NCI-H2029 treated with DMSO at 0.1 percent for 48 hours (cell line): ENCODE measurements around the gene TMEM91.
"Not testable (repeated sequence)": the region's sequence is repeated elsewhere in the genome, so short reads cannot be mapped to it uniquely, and the experiment has no call there.

Experiments used
- DNase-seq: peaks from one replicate; lab custom pipeline; 2025; lab: John Stamatoyannopoulos, UW

The TMEM91 gene

GRCh38 chr19:41376241-41376997, at the start of gene TMEM91:
Gene TMEM91 (plus strand): TSS chr19:41376533. CDS start chr19:41378310, 1,777 bp downstream.
- DNase-seq = peak; percentile 21

GRCh38 chr19:41327076-41327575, 49.2 kb upstream of the TMEM91 start:
- DNase-seq = no peak

- no peak for DNase-seq
These were observed 48.7 kb upstream of the TMEM91 start for GRCh38 chr19:41327576-41328156.

DNA sequence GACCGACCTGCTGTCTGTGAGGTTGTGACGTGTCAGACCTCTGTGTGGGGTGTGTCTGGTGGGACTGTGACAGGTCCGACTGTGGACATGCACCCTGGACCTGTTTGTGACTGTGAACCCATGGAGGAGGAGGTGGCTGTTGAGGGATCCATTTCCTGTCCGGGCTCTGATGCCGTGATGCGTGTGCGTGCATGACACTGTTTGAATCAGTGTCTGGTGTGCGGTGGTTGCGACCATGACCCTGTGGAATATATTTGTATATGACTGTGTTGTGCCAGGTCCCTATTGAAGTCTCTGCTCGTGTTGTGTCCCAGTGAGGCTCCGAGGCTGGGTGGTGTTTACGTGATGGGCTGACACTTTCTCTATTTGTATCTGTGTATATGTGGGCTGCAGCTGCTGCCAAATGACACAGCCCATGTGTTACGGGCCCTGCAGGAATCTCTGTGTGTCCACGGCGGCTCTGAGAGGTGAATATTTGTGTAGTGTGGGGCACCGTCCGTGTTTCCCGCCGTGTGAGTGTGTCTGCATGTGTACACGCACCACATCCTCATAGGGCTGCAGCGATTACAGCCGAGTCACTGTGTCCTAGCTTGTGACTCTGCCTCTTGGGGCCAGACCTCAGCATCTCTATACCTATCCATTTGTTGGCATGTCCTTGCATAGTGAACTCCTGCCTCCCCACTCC, 48.0 kb upstream of the TMEM91 start:
- DNase-seq = no peak

GRCh38 chr19:41328842-41329225, 47.5 kb upstream of the TMEM91 start:
- no peak for DNase-seq

GRCh38 chr19:41330481-41330880, 45.9 kb upstream of the TMEM91 start:
- DNase-seq = no peak

DNA sequence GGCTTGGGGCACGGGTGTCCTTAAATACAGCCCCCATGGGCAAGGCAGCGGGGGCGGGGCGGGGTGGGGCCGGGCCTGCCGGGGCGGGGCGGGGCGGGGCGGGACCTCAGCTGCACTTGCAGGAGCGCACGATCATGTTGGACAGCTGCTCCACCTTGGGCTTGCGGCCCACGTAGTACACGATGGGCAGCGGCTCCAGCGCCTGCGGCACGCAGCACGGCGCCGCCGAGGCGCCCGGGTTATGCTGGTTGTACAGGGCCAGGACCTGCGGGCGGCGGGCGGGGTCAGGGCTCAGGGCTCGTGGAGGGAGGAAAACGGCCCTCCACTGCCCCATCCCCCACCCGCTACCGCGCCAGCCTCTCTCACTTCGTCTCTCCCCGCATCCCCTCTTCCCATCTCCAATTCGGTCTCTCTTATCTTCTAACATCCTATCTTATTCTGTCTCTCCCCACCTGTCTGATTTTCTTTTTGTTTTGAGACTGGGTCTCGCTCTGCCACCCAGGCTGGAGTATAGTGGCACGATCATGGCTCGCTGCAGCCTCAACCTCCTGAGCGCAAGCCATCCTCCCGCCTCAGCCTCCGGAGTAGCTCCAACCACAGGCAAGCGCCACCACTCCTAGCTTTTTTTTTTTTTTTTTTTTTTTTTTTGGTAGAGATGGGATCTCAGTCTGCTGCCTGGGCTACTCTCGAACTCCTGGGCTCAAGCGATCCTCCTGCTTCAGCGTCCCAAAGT, 45.2 kb upstream of the TMEM91 start:
- no peak for DNase-seq

DNA sequence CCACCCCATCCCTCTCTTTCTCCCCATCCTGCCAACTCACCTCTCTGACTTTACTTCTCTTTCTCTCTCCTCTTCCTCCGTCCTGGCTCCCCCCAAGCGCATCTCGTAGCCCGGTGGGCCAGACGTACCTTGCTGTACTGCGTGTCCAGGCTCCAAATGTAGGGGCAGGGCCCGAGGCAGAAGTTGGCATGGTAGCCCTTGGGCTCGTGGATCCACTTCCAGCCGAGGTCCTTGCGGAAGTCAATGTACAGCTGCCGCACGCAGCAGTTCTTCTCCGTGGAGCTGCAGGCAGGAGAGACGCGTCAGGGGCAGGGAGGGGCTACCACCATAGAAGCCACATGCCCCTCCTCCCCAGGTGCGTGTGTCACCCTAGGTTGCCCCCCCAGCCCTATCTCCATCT, 44.3 kb upstream of the TMEM91 start:
- no peak for DNase-seq

DNA sequence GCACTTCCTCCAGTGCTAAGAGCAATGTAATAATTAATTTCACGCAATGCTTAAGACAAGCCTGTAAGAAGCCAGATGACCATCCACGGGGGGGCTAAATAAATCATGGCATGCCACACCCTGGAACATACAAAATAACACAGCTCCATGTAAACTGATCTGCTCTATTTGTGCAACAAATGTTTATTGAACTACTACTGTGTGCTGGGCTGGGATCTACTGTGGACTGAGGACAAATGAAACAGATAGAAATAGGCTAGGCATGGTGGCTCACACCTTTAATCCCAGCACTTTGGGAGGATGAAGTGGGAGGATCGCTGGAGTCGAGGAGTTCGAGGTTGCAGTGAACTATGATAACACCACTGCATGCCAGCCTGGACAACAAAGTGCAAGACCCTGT, 43.9 kb upstream of the TMEM91 start:
- DNase-seq = no peak

DNA sequence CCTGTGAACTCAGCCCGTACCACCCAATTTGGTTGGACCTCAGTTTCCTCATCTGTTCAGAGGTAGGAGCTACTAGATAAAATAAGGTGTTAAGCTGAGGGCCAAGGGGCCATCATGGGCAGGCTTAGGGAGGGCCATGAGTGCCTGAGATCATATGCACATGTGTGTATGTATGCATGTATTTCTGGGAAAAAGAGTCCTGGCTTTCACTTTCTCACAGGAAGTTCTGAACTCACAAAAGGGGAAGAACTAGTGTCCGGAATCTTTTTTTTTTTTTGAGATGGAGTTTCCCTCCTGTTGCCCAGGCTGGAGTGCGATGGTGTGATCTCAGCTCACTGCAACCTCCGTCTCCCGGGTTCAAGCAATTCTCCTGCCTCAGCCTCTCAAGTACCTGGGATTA, 41.5 kb upstream of the TMEM91 start:
- no peak for DNase-seq

DNA sequence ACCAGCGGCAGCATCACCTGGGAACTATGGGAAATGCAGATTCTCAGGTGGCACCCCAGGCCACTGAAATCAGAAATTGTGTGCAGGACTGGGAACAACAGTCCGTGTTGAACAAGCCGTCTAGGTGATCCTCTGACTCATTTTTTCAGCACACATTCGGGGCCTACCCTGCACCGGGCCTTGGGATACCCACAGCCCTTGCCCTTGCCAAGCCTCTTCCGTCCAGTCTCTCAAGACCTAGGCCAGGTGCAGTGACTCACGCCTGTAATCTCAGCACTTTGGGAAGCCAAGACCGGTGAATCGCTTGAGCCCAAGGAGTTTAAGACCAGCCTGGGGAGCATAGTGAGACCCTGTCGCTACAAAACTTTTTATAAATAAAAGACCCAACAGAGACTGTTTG, 40.9 kb upstream of the TMEM91 start:
- DNase-seq = no peak

GRCh38 chr19:41339936-41340335, 36.4 kb upstream of the TMEM91 start:
- no peak for DNase-seq

DNA sequence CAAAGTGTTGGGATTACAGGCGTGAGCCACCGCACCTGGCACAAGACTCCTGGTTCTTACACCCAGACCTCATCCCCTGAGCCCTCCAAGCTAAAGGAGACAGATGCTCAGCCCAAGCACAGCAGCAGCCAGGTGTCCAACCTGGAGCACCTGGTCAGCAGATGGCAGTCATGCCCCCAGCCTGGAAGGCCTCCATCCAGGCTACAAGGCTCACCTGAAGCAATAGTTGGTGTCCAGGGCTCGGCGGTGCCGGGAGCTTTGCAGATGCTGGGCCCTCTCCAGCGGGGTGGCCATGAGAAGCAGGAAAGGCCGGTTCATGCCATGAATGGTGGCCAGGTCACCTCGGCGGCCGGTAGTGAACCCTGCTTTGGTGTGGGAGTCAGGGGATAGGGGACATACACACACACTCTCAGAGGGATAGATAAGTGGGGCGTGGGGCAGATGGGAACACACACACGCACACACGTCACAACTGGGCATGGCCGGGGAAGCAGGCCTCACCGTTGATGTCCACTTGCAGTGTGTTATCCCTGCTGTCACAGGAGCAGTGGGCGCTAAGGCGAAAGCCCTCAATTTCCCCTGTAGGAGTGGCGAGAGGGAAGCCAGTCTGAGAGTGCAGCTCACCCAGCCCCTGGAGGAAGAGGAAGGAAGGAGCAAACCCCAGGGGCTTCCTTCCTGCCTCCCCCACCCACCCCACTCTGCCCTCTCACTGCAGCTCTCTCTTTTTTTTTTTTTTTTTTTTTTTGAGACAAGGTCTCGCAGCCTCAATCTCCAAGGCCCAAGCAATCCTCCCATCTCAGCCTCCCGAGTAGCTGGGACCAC, 34.5 kb upstream of the TMEM91 start:
- no peak for DNase-seq

- no peak for DNase-seq
These were observed 32.2 kb upstream of the TMEM91 start for GRCh38 chr19:41344162-41344561.

- not testable (repeated sequence) for DNase-seq
These were observed 29.4 kb upstream of the TMEM91 start for GRCh38 chr19:41346916-41347315.

GRCh38 chr19:41350735-41351338, 25.5 kb upstream of the TMEM91 start:
- no peak for DNase-seq

- DNase-seq = no peak
These were observed 24.7 kb upstream of the TMEM91 start for GRCh38 chr19:41351339-41352245.

GRCh38 chr19:41352279-41352608, 24.1 kb upstream of the TMEM91 start:
- DNase-seq = no peak

DNA sequence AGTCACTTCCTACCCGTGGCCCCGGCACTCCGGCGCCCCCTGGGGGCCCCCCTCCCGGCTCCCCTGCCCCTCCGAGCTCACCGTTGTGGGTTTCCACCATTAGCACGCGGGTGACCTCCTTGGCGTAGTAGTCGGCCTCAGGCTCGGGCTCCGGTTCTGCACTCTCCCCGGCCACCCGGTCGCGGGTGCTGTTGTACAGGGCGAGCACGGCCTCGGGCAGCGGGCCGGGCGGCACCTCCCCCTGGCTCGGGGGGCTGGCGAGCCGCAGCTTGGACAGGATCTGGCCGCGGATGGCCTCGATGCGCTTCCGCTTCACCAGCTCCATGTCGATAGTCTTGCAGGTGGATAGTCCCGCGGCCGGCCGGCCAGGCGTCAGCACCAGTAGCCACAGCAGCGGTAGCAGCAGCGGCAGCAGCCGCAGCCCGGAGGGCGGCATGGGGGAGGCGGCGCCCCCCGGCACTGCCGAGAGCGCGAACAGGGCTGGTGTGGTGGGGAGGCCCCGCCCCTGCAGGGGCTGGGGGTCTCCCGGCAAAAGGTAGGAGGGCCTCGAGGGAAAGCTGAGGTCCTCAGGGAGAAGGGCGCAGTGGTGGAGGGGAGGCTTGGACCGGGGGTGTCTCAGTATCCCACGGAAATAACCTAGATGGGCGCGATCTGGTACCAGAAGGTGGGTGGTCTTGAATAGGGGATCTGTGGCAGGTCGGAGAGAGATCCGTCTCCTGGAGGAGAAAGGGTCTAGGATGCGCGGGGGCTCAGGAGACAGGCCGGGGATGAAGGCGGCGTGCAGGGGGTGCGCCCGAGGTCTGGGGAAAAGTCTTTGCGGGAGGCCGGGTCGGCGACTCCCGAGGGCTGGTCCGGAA, 23.5 kb upstream of the TMEM91 start:
- DNase-seq = no peak
